ENCODE data around the gene NFKBIZ.

DNA sequence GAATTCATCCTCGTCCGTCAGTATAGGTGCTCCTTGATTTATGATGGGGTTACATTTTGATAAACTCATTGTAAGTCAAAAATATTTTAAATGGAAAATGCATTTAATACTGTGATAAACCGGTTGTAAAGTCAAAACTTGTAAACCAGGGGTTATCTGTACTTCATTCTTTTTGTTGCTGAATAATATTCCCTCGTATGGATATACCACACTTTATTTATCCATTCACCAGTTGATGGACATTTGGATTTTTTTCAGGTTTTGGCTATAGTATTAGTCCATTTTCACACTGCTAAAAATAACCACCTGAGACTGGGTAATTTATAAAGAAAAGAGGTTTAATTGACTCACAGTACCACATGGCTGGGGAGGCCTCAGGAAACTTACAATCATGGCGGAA lies 47.7 kb downstream of the NFKBIZ start:
- TF ChIP-seq, protein P1, sequence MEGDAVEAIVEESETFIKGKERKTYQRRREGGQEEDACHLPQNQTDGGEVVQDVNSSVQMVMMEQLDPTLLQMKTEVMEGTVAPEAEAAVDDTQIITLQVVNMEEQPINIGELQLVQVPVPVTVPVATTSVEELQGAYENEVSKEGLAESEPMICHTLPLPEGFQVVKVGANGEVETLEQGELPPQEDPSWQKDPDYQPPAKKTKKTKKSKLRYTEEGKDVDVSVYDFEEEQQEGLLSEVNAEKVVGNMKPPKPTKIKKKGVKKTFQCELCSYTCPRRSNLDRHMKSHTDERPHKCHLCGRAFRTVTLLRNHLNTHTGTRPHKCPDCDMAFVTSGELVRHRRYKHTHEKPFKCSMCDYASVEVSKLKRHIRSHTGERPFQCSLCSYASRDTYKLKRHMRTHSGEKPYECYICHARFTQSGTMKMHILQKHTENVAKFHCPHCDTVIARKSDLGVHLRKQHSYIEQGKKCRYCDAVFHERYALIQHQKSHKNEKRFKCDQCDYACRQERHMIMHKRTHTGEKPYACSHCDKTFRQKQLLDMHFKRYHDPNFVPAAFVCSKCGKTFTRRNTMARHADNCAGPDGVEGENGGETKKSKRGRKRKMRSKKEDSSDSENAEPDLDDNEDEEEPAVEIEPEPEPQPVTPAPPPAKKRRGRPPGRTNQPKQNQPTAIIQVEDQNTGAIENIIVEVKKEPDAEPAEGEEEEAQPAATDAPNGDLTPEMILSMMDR (IDR thresholded peaks at IDR 0.05; ENCODE audit: insufficient read depth, low read length), result no peak
- TF ChIP-seq, protein P2, sequence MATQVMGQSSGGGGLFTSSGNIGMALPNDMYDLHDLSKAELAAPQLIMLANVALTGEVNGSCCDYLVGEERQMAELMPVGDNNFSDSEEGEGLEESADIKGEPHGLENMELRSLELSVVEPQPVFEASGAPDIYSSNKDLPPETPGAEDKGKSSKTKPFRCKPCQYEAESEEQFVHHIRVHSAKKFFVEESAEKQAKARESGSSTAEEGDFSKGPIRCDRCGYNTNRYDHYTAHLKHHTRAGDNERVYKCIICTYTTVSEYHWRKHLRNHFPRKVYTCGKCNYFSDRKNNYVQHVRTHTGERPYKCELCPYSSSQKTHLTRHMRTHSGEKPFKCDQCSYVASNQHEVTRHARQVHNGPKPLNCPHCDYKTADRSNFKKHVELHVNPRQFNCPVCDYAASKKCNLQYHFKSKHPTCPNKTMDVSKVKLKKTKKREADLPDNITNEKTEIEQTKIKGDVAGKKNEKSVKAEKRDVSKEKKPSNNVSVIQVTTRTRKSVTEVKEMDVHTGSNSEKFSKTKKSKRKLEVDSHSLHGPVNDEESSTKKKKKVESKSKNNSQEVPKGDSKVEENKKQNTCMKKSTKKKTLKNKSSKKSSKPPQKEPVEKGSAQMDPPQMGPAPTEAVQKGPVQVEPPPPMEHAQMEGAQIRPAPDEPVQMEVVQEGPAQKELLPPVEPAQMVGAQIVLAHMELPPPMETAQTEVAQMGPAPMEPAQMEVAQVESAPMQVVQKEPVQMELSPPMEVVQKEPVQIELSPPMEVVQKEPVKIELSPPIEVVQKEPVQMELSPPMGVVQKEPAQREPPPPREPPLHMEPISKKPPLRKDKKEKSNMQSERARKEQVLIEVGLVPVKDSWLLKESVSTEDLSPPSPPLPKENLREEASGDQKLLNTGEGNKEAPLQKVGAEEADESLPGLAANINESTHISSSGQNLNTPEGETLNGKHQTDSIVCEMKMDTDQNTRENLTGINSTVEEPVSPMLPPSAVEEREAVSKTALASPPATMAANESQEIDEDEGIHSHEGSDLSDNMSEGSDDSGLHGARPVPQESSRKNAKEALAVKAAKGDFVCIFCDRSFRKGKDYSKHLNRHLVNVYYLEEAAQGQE (IDR thresholded peaks at IDR 0.05; ENCODE audit: insufficient replicate concordance, low read depth), result no peak
- TF ChIP-seq POLR2AphosphoS5 (IDR thresholded peaks at IDR 0.05; ENCODE audit: low read depth) (no peak), GABPA (IDR thresholded peaks at IDR 0.05; ENCODE audit: low read depth) (no peak), SPI1 (IDR thresholded peaks at IDR 0.05; ENCODE audit: borderline replicate concordance, low read depth) (no peak)
